Activated CD8-positive, alpha-beta T cell treated with anti-CD3 and anti-CD28 coated beads for 36 hours (primary cell): Measurements from ENCODE around the gene SLC35F3. TPM values are rescaled to one million over a fixed set of nuclear protein-coding genes. Genes with fewer than 3 reads are reported as not detected.

Experiments
- ATAC-seq: fragments of 200-7000 bp; cut with Tn5 transposase; one replicate; pipeline ENCODE4 v1.10.0; 2021; ENCODE audit warnings: mild to moderate bottlenecking, moderate library complexity
- CTCF ChIA-PET: fragments of 350-600 bp; sonication (Branson Sonifier 250); formaldehyde crosslinking; loops from one replicate; lab custom pipeline; 2021; ENCODE audit warnings: antibody characterized with exemption; lab: Charles Lee
- POLR2A ChIA-PET: fragments of 350-600 bp; sonication (Branson Sonifier 250); formaldehyde crosslinking; loops from one replicate; lab custom pipeline; 2021; ENCODE audit warnings: antibody characterized with exemption; lab: Charles Lee
- DNase-seq: peaks from one replicate; pipeline ENCODE4 v3.0.0-alpha.2; 2020
- H3K27ac Mint-ChIP-seq: one replicate; pipeline ENCODE4 v1.8.0; 2021; ENCODE audit warnings: mild to moderate bottlenecking, mixed read lengths
- H3K27me3 Mint-ChIP-seq: one replicate; pipeline ENCODE4 v1.8.0; 2021; ENCODE audit warnings: mixed read lengths
- H3K36me3 Mint-ChIP-seq: one replicate; pipeline ENCODE4 v1.8.0; 2021; ENCODE audit warnings: low read depth, mixed read lengths
- H3K4me1 Mint-ChIP-seq: one replicate; pipeline ENCODE4 v1.8.0; 2021; ENCODE audit warnings: low read depth, mixed read lengths
- H3K4me3 Mint-ChIP-seq: one replicate; pipeline ENCODE4 v1.8.0; 2021; ENCODE audit warnings: mild to moderate bottlenecking, moderate library complexity, mixed read lengths
- H3K9me3 Mint-ChIP-seq: one replicate; pipeline ENCODE4 v1.8.0; 2021; ENCODE audit warnings: mixed read lengths
- intact Hi-C: fragments of 100-400 bp; cut with micrococcal nuclease; formaldehyde crosslinking; loops from one replicate; pipeline ENCODE4 v1.10.0; 2022
- total RNA-seq, 2 experiments: library from RNA; stranded (reverse); gene quantifications; one replicate each; pipeline ENCODE4 v1.2.3, GENCODE V29; 2021
- TF ChIP-seq, protein P1 (sequence below): fragments of 200-600 bp; IDR thresholded peaks from one replicate; pipeline ENCODE4 v1.8.0; 2022; ENCODE audit warnings: antibody characterized with exemption, mild to moderate bottlenecking

SLC35F3 gene
- total RNA-seq, 2 experiments from 2014 or later, result 3.1 to 3.5 TPM

DNA sequence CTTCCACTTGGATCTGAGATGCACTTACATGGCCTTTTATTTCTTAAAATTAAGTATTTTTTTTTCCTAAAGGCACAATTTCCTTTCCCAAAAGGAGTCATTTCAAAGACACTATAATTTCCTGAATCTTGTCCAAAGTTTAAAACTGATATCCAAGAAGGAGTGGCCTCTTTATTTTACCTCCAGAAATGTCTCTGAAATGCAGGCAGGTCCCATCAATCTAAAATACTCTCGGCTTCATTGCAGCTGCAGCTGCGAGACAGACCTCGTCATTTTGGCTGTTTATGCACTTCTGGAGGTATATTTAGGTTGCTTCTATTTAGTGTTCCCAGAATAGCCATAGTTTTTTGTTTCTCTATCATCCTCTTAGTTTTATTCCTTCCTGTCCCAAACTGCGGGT lies 296.1 kb downstream of the SLC35F3 start:
- peaks cover 3% of the 10 kb centered on the region for H3K27me3 Mint-ChIP-seq
- intact Hi-C loops, result no loop called here
- no peaks in the 10 kb centered on the region for H3K9me3 Mint-ChIP-seq
- H3K36me3 Mint-ChIP-seq, result no peaks in the 10 kb centered on the region
- ChIA-PET POLR2A (no interaction called here), CTCF (no interaction called here)
- TF ChIP-seq, protein P1, sequence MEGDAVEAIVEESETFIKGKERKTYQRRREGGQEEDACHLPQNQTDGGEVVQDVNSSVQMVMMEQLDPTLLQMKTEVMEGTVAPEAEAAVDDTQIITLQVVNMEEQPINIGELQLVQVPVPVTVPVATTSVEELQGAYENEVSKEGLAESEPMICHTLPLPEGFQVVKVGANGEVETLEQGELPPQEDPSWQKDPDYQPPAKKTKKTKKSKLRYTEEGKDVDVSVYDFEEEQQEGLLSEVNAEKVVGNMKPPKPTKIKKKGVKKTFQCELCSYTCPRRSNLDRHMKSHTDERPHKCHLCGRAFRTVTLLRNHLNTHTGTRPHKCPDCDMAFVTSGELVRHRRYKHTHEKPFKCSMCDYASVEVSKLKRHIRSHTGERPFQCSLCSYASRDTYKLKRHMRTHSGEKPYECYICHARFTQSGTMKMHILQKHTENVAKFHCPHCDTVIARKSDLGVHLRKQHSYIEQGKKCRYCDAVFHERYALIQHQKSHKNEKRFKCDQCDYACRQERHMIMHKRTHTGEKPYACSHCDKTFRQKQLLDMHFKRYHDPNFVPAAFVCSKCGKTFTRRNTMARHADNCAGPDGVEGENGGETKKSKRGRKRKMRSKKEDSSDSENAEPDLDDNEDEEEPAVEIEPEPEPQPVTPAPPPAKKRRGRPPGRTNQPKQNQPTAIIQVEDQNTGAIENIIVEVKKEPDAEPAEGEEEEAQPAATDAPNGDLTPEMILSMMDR, result no peak
- ATAC-seq (no peak), DNase-seq (no peak)
- no peaks in the 10 kb centered on the region for H3K4me1 Mint-ChIP-seq
- H3K4me3 Mint-ChIP-seq, result no peak overlapping the region
- H3K27ac Mint-ChIP-seq, result no peak overlapping the region

DNA sequence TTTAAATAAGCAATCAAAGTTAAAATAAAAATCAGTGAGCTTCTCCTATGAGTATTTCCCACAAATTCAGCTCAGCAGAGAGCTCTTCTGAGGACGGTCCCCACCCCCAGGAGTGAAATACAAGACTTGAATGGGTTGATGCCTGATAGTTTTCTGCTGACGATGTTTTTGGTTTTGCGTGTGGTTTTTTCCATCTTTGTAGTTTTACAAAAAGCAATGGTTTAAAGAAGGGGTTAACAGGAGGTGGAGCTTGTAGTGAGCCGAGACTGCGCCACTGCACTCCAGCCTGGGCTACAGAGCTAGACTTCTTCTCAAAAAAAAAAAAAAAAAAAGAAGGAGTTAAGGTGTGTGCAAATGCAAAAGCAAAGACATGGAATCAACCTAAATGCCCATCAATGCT lies 297.1 kb downstream of the SLC35F3 start:
- DNase-seq, result no peak
- Mint-ChIP-seq H3K9me3 (peaks cover 2% of the 10 kb centered on the region), H3K4me3 (no peak overlapping the region), H3K36me3 (no peaks in the 10 kb centered on the region), H3K4me1 (no peaks in the 10 kb centered on the region), H3K27me3 (peaks cover 3% of the 10 kb centered on the region), H3K27ac (no peak overlapping the region)
- CTCF ChIA-PET, result interaction anchor here (0.6 to 1.6 kb wide), 4 partner anchors 11 to 345 kb away, joined by 3 to 5 read pairs (median 4); no protein-coding TSS in a partner anchor
- TF ChIP-seq, protein P1, result no peak
- ATAC-seq, result no peak
- POLR2A ChIA-PET, result no interaction called here
- intact Hi-C loops, result no loop called here

DNA sequence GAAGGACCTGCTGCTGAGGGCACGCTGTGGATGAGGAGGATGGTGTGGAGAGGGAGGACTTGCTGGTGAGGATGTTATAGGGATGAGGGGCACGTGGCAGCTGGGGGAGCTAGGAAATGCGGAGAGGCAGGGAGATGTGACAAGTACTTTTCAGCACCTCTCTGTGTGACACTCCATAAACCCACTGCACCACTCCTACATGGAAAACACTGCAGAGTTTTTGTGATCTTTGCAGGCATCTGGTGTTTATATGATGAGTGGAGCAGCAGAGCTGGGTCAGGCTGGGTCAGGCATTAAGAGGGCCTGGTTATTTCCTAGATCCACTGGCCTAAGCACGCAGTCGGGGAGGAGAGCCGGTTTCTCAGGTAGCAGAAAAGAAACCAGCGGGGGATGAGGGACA lies 301.5 kb downstream of the SLC35F3 start:
- POLR2A ChIA-PET, result no interaction called here
- ATAC-seq, result no peak
- no peak overlapping the region for H3K4me3 Mint-ChIP-seq
- no peak overlapping the region for H3K27ac Mint-ChIP-seq
- H3K4me1 Mint-ChIP-seq, result no peaks in the 10 kb centered on the region
- TF ChIP-seq, protein P1, result no peak
- CTCF ChIA-PET, result interaction anchor here (1.4 kb wide), 1 partner anchor 106 kb away, joined by 5 read pairs; no protein-coding TSS in a partner anchor
- peaks cover 6% of the 10 kb centered on the region for H3K27me3 Mint-ChIP-seq
- intact Hi-C loops, result no loop called here
- no peak for DNase-seq
- no peaks in the 10 kb centered on the region for H3K36me3 Mint-ChIP-seq
- peaks cover 2% of the 10 kb centered on the region for H3K9me3 Mint-ChIP-seq

DNA sequence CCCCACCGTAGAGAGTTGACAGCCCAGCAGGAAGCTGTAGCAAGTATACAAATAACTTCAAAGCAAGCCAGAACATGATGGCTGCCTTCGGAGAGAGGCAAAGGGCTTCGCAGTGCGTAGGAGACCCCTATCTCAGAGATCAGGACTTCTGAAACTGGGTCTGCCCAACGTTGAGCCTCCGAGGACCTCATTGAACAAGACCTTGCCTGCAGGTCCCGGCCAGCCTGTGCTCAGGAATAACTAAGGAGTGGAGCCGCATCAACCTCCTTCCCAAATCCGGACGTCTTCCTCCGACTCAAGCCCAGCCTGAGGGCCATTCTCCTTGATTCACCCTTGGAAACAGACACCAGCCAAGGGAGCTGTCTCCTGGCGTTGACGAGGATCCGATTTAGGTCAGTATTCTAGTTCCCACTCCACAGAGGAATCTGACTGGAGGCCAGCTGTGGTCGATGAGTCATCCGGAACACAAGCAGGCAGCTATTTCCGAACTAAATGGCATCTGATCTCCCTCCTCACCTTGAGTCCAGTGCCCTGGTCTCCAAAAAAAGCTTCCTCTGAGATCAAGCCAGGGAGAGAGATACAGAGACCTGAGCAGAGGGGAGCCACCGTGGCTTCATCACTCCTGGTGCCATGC lies 302.3 kb downstream of the SLC35F3 start:
- TF ChIP-seq, protein P1, result no peak
- peaks cover 2% of the 10 kb centered on the region for H3K9me3 Mint-ChIP-seq
- no peak for ATAC-seq
- peaks cover 11% of the 10 kb centered on the region for H3K27me3 Mint-ChIP-seq
- POLR2A ChIA-PET, result no interaction called here
- no peaks in the 10 kb centered on the region for H3K4me1 Mint-ChIP-seq
- H3K4me3 Mint-ChIP-seq, result no peak overlapping the region
- DNase-seq, result no peak
- intact Hi-C loops, result no loop called here
- H3K36me3 Mint-ChIP-seq, result no peaks in the 10 kb centered on the region
- no peak overlapping the region for H3K27ac Mint-ChIP-seq
- CTCF ChIA-PET, result interaction anchor here (1.4 kb wide), 1 partner anchor 106 kb away, joined by 5 read pairs; no protein-coding TSS in a partner anchor

DNA sequence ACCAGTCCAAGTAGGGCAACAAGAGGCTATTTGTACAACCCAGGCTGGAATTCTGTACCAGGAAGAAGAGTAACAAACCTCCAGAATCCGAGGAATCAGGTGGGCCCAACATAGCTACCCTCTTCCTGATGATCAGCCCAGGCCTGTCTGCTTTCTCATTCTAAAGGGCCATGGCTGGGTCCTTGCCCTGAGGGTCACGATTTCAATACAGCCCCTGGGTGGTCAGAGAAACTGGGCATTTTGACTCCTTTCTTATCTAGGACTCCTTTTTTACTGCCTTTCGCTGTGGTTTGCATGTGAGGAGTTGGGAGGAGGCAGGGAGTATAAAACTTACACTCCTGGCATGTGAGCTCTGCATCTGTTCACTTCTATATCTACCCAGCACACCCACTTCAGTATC lies 303.9 kb downstream of the SLC35F3 start:
- Mint-ChIP-seq H3K27ac (no peak overlapping the region), H3K36me3 (no peaks in the 10 kb centered on the region), H3K4me1 (peaks cover 6% of the 10 kb centered on the region), H3K27me3 (peaks cover 21% of the 10 kb centered on the region), H3K4me3 (no peak overlapping the region), H3K9me3 (peaks cover 2% of the 10 kb centered on the region)
- ChIA-PET CTCF (interaction anchor here (1.8 kb wide), 1 partner anchor 101 kb away, joined by 9 read pairs; no protein-coding TSS in a partner anchor), POLR2A (no interaction called here)
- TF ChIP-seq, protein P1, result no peak
- no peak for ATAC-seq
- DNase-seq, result no peak
- intact Hi-C loops, result no loop called here
